IPS DF 6.9 (cell line): ENCODE measurements around the gene CELA1.

Experiments used
- DNase-seq: peaks from one replicate; pipeline ENCODE4 v3.0.0-alpha.2; 2013; ENCODE audit warnings: low read depth, low spot score
- H3K27ac ChIP-seq: one replicate; pipeline ENCODE4 v1.5.1; 2013; ENCODE audit warnings: low read length, control low read depth
- H3K27me3 ChIP-seq: 2 replicates; pipeline ENCODE4 v1.6.1; 2013; ENCODE audit warnings: mild to moderate bottlenecking, low read length; ENCODE audit not compliant: control insufficient read depth, insufficient read depth
- H3K36me3 ChIP-seq: 2 replicates; pipeline ENCODE4 v1.6.1; 2013; ENCODE audit warnings: low read length; ENCODE audit not compliant: control insufficient read depth, insufficient read depth
- H3K4me1 ChIP-seq: 2 replicates; pipeline ENCODE4 v1.6.1; 2013; ENCODE audit warnings: low read length; ENCODE audit not compliant: control insufficient read depth, insufficient read depth
- H3K4me3 ChIP-seq: 2 replicates; pipeline ENCODE4 v1.5.1; 2013; ENCODE audit warnings: mild to moderate bottlenecking, low read length
- H3K9me3 ChIP-seq: 2 replicates; pipeline ENCODE4 v1.6.1; 2013; ENCODE audit warnings: low read length, inconsistent platforms; ENCODE audit not compliant: control insufficient read depth, insufficient read depth
- WGBS: extraction: QIAGEN DNeasy Blood & Tissue Kit; methylation state at CpG from one replicate; pipeline ENCODE4 v1.1.7; 2013; ENCODE audit warnings: mixed read lengths, missing lambda C conversion rate; ENCODE audit not compliant: insufficient read length, insufficient coverage; 5-methylcytosine and 5-hydroxymethylcytosine counted together

CELA1 gene

DNA sequence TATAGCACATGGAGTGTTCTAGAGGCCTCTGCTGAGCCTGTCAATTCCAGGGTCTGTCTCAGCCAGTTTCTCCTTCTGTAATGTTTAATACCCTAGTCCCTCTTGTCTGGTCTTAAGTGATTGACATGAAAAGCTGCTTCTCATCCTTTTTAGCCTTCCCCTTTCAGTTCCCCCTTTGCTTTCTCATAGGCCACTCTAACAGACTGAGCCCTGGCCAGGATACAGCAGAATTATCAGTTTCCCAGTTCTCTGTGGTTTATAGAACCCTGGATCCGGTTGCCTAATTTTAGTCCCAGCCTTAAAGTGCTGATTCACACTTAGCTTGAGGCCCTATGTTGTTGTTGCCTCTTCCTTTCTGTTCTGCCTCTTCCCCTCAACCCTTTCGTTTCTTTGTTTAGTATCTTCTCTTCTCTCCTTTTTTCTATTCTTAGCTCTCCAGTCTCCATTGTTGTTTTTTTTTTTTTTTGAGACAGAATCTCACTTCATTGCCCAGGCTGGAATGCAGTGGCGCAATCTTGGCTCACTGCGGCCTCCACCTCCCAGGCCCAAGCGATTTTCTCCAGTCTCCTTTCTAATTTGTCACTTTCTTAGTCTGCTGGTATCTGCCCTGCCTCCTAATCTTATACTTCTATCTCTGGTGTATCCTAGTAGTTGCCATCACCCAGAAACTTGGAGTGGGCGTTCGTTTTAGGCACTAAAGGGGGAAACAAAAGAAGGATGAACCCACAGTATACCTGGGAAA, 19.6 kb downstream of the CELA1 start:
- H3K4me3 ChIP-seq: no peak overlapping the region
- H3K4me1 ChIP-seq: no peaks in the 10 kb centered on the region

DNA sequence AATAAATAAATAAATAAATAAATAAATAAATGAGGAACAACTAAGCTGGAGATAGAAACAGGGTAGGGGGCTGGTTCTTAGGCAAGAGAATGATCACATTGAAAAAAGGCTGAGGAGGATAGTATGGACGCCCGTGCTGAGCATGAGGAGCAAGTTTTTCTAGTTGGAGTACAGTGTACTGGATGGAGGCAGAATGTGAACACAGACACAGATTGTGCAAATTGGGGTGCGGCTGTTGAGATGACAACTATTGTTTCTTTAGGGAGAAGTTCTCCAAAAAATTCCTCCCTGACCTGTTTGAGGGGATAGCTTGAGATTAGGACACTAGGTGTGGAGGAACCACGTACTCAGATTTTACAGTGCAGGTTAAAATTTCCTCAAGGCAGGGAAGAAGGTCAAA, 21.5 kb downstream of the CELA1 start:
- WGBS: no CpG with 5 or more reads among the region's 4 CpGs
- DNase-seq: no peak
- Histone ChIP-seq H3K27me3 (no peaks in the 10 kb centered on the region), H3K27ac (no peak overlapping the region), H3K9me3 (no peaks in the 10 kb centered on the region), H3K4me3 (no peak overlapping the region), H3K36me3 (no peaks in the 10 kb centered on the region), H3K4me1 (peaks cover 1% of the 10 kb centered on the region; the same call in 1 of the 2 replicates)

More for the DNA sequence above, 19.6 kb downstream of the CELA1 start:
- WGBS: no CpG with 5 or more reads among the region's 7 CpGs
- Histone ChIP-seq H3K36me3 (no peaks in the 10 kb centered on the region), H3K9me3 (no peaks in the 10 kb centered on the region), H3K27me3 (no peaks in the 10 kb centered on the region), H3K27ac (no peak overlapping the region)
- DNase-seq: no peak

DNA sequence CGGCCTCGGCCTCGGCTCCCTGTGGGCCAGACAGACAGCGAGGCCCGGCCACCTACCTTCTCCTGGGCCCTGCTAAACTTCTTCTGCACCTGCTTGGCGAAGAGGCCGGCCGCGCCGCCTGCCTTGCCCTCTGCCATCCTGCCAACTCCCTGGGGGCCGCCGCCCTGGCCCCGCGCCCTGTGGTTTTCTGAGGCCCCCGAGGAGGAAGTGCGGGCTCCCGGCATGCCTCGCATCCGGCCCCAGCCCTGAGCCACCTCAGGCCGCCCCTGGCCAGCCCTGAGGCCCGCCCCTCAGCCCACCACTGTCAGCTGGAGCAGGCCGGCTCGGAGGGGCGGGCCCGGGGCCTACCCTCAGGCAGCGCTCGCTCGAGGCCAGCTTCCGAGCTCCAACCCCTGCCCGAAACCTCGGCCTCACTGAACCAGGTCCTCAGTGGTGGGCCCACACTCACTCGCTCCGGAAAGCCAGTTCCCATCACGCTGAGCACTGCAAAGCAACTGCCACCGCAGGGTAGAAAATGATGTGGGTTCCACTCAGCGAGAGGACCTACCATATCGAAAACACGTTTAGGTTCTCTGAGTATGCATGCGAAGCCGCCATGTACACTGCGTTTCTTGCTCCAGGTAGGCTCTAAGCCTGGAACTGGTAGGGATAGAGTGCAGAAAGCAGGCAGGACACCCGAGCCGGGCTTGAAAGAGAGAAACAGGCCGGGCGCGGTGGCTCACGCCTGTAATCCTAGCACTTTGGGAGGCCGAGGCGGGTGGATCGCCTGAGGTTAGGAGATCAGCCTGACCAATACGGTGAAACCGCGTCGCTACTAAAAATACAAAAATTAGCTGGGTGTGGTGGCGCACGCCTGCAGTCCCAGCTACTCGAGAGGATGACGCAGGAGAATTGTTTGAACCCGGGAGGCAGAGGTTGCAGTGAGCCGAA, 22.2 kb downstream of the CELA1 start, which contains the start of gene BIN2:
TSS of gene BIN2 (minus strand) at position 209 of the 930 bp plus-strand sequence. CDS start at position 137, 72 bp downstream.
- no peaks in the 10 kb centered on the region for H3K27me3 ChIP-seq
- H3K36me3 ChIP-seq: no peaks in the 10 kb centered on the region
- H3K9me3 ChIP-seq: no peaks in the 10 kb centered on the region
- no peak for DNase-seq
- H3K4me3 ChIP-seq: no peak within 1 kb of the TSS
- H3K27ac ChIP-seq: no peak within 1 kb of the TSS
- WGBS: no CpG with 5 or more reads among the region's 60 CpGs
- H3K4me1 ChIP-seq: peaks cover 1% of the 10 kb centered on the region; the same call in 1 of the 2 replicates

DNA sequence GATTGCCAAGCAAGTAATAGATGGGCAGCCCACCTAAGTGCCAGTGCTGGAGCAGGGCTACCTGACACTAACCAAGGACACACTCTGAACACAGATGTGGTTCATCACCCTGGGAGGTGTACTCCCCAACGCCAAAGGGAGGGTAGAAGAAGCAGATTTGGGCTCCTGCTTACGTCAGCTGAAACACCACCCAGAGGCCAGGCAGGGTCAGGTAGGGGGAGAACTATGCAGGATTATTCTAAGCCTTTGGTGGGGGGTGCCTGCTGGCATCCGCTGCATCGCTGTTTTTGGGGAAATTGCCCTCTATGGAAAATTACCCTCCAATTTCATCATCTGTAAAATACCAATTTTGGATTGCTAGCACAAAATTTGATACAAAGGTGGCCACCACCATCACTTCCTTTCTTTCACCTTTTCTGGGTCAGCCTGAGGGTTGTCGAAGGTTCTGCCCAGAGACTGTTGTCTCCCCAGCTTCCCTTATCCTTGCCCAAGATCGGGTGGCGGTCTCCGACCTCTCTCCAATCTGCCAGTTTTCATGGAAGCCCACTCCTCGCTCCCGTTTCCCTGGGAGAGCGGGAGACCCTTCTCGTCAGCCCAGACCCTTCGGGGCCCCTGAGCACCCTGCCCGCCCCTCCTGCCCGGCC, 23.0 kb downstream of the CELA1 start:
- no CpG with 5 or more reads among the region's 15 CpGs for WGBS
- Histone ChIP-seq H3K27ac (no peak overlapping the region), H3K4me3 (no peak overlapping the region), H3K4me1 (peaks cover 6% of the 10 kb centered on the region; the same call in 1 of the 2 replicates), H3K9me3 (no peaks in the 10 kb centered on the region), H3K27me3 (no peaks in the 10 kb centered on the region), H3K36me3 (no peaks in the 10 kb centered on the region)
- DNase-seq: no peak

DNA sequence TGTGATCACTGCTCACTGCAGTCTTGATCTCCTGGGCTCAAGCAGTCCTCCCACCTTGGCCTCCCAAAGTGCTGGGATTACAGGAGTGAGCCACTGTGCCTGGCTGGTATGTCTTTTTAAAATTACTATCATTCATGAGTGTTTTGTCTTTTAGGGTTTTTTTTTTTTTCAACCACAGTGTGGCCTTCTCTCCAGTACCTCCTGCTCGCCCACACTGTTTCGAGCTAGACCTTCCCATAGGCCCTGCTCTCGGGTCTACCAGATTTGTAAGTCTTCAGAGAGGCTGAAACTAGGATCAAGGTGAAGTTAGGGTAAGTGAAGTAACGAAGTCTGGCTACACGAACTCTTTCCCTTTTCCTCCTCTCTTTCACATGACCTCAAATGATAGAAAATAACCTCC, 24.0 kb downstream of the CELA1 start:
- DNase-seq: no peak
- Histone ChIP-seq H3K36me3 (no peaks in the 10 kb centered on the region), H3K9me3 (no peaks in the 10 kb centered on the region), H3K4me1 (peaks cover 6% of the 10 kb centered on the region; the same call in 1 of the 2 replicates), H3K4me3 (no peak overlapping the region), H3K27me3 (no peaks in the 10 kb centered on the region), H3K27ac (no peak overlapping the region)
- WGBS: no CpG with 5 or more reads among the region's 5 CpGs

DNA sequence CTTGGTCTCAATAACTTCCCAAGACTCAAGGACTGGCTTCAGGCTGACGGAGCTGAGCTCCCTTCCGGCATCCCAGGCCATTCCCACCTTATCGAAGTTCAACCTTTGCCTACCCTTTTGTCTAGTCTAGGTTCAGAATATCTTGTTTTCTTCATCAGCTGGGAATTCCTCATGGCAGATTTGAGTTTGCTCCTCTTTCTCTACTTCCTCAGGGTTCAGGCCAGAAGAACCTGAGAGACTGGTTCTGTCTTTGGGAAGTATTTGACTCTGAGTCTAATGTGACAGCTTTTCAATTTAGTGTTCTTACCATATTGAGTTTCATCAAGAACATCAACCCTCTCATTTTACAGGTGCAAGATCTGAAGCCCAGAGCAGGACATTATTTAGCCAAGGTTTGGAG, 24.6 kb downstream of the CELA1 start:
- Histone ChIP-seq H3K4me1 (peaks cover 6% of the 10 kb centered on the region; the same call in 1 of the 2 replicates), H3K27ac (no peak overlapping the region)
- no CpG with 5 or more reads among the region's 3 CpGs for WGBS

DNA sequence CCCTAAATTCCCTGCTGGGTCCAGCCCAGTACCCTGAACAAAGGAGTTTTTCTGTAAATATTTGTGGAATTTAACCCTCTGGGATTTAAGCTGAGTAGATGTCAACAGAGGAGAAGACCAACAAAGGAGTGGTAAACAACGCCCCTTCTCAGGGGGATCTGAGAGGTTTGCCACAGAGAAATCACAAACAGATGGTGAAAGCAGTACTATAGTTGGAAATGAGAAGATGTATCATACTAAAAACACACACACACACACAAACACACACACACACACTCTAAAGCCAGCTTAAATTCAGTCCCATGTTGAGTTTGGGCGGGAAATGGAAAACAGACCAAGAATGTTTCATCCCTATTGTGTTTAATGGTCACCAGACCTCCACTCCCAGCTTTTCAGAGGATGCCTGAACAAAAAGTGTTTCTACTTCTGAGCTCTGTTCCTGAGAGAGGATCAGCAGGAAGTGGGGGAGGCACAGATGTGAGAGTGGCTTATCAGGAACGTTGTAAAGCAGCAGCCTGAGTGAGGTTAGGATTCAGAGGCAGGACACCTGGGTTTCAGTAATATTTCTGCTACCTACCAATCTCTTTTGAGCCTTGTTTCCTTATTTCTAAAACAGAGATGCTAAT, 25.7 kb downstream of the CELA1 start:
- H3K36me3 ChIP-seq: no peaks in the 10 kb centered on the region
- DNase-seq: no peak
- H3K9me3 ChIP-seq: no peaks in the 10 kb centered on the region
- no CpG with 5 or more reads among the region's 3 CpGs for WGBS
- H3K4me1 ChIP-seq: peaks cover 6% of the 10 kb centered on the region; the same call in 1 of the 2 replicates
- no peak overlapping the region for H3K4me3 ChIP-seq
- H3K27me3 ChIP-seq: no peaks in the 10 kb centered on the region
- no peak overlapping the region for H3K27ac ChIP-seq

More for the DNA sequence above, 24.6 kb downstream of the CELA1 start:
- Histone ChIP-seq H3K36me3 (no peaks in the 10 kb centered on the region), H3K4me3 (no peak overlapping the region), H3K9me3 (no peaks in the 10 kb centered on the region), H3K27me3 (no peaks in the 10 kb centered on the region)
- no peak for DNase-seq

DNA sequence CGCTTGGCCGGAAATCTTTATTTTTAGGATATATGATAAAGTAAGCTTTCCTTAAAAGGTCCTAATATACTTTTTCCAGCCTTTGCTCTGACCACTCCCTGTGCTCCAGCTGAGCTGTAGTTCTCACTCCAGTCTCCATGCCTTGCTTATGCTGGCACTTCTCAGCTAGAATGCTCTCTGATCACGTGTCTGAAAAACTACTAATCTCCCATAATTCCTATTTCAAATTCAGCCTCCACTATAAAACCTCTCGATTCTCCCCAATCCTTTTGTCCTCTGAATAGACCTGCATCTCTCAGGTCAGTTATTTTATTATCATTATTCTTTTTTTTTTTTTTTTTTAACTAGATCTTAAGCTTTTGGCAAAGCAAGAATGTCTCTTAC, 26.2 kb downstream of the CELA1 start:
- Histone ChIP-seq H3K27me3 (no peaks in the 10 kb centered on the region), H3K9me3 (no peaks in the 10 kb centered on the region), H3K27ac (no peak overlapping the region), H3K36me3 (no peaks in the 10 kb centered on the region), H3K4me3 (no peak overlapping the region), H3K4me1 (peaks cover 6% of the 10 kb centered on the region; the same call in 1 of the 2 replicates)
- 100% methylated on average over 1 of the region's 4 CpGs for WGBS
- no peak for DNase-seq

DNA sequence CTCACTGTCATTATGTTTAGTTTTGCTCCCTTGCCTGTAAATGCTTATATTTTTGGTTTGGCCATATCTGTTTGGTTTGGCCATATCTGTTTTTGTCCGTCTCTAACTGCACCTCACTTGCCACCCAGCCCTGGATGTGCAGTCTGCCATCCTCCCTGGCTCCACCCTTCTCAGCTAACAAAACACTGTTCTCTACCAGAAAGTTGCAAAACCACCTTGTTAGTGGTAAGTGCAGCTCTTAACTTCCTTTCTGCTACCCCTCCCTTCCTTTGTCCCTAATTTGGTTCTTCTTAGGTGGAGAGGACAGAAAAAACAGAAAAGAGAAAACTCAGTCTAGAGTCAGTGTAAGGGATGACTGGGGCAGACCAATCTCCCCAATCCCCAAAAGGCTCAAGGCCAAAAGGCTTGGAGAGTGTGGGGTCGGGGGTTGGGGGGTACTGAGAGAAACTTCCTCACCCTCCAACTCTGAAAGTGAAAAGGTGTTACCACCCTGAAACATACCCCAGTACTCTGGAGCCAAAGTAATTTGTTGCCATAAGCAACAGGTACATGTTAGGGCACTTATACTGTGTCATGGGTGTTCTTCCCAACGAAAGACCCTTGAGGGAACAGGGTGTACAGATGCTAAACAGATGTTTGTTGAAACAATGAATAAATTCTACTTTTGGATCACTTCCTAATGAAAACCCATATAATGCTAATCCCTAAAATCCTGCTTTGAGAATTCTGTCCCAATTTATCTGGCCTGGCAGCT, 27.5 kb downstream of the CELA1 start:
- DNase-seq: no peak
- Histone ChIP-seq H3K27me3 (no peaks in the 10 kb centered on the region), H3K4me1 (peaks cover 6% of the 10 kb centered on the region; the same call in 1 of the 2 replicates), H3K36me3 (no peaks in the 10 kb centered on the region), H3K27ac (no peak overlapping the region), H3K4me3 (no peak overlapping the region), H3K9me3 (no peaks in the 10 kb centered on the region)
- WGBS: no CpG with 5 or more reads among the region's 3 CpGs
